Measurements from ENCODE around the gene RDH12.

DNA sequence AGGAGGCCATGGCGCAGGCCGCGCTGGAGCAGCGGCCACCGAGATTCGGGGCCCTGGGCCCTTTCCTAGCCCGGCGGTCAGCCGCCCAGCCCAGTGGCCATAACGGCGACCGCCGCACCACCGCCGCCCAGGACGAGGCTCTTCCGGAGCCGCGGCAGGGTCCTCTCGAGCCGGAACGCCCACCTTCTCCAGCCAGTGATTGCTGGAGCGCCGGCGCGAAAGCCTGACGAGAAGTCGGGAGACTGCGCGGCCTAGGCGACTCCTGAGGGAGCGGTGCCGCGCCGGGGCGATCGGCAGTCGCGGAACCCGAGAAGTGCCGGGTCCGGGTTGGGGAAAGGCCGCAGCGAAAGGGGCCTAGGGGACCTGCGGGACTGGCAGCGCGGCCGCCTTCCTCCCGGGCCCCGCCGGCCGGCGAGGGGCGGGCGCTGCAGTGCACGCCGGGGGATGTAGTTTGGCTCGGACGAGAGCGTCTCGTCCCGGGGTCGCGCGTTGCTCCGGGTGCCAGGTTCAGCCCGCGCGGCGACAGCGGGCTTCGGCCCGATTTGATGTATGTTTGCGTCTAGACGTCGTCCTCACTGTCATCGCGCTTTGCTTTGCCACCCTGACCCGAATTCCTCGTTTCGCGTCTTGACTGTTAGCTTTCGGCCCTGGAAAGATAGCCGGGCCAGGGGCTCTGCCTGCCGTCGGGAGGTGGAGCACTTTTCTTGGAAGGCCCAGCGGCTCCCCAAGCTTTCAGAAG is 27.0 kb upstream of the RDH12 start, which contains the start of gene VTI1B:
- TF ChIP-seq, protein P1, sequence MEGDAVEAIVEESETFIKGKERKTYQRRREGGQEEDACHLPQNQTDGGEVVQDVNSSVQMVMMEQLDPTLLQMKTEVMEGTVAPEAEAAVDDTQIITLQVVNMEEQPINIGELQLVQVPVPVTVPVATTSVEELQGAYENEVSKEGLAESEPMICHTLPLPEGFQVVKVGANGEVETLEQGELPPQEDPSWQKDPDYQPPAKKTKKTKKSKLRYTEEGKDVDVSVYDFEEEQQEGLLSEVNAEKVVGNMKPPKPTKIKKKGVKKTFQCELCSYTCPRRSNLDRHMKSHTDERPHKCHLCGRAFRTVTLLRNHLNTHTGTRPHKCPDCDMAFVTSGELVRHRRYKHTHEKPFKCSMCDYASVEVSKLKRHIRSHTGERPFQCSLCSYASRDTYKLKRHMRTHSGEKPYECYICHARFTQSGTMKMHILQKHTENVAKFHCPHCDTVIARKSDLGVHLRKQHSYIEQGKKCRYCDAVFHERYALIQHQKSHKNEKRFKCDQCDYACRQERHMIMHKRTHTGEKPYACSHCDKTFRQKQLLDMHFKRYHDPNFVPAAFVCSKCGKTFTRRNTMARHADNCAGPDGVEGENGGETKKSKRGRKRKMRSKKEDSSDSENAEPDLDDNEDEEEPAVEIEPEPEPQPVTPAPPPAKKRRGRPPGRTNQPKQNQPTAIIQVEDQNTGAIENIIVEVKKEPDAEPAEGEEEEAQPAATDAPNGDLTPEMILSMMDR (IDR thresholded peaks at IDR 0.05; ENCODE audit: low read depth, low read length), result no peak
- TF ChIP-seq EZH2phosphoT487 (IDR thresholded peaks at IDR 0.05; ENCODE audit: low read depth), result no peak

All from OCI-LY3 (cell line).